Testis (tissue), 3 donors: ENCODE measurements around the gene DIAPH2. TPM values are rescaled to one million over a fixed set of nuclear protein-coding genes. Genes with fewer than 3 reads are reported as not detected.
"Not testable (repeated sequence)": the region's sequence is repeated elsewhere in the genome, so short reads cannot be mapped to it uniquely, and the experiment has no call there.

Source experiments
- DNase-seq: peaks from one replicate; pipeline ENCODE4 v3.0.0-alpha.2; 2019
- H3K27ac ChIP-seq, 2 donors: fragments of 200-600 bp; sonication (generic); one replicate each; pipeline ENCODE4 v1.5.1; 2019
- H3K27me3 ChIP-seq: fragments of 200-600 bp; sonication (generic); one replicate; pipeline ENCODE4 v1.5.1; 2019
- H3K36me3 ChIP-seq: fragments of 200-600 bp; sonication (generic); one replicate; pipeline ENCODE4 v1.5.1; 2017; ENCODE audit warnings: low read depth; ENCODE audit errors: missing control alignments
- H3K4me1 ChIP-seq: fragments of 200-600 bp; sonication (generic); one replicate; pipeline ENCODE4 v1.5.1; 2019
- H3K4me3 ChIP-seq, 2 donors: fragments of 200-600 bp; sonication (generic); one replicate each; pipeline ENCODE4 v1.5.1; 2017 to 2019
- H3K9me3 ChIP-seq: fragments of 200-600 bp; sonication (generic); one replicate; pipeline ENCODE4 v1.5.1; 2017
- POLR2A ChIP-seq: fragments of 450-650 bp; IDR thresholded peaks from one replicate; pipeline ENCODE4 v1.6.1; 2017; ENCODE audit warnings: antibody characterized with exemption, mild to moderate bottlenecking, moderate library complexity
- WGBS, 2 donors: methylation state at CpG; one replicate each; pipeline ENCODE4 v1.1.5; 2018; 5-methylcytosine and 5-hydroxymethylcytosine counted together
- intact Hi-C: fragments of 100-400 bp; cut with DNase I; formaldehyde crosslinking; loops from one replicate; pipeline ENCODE4 v1.15.1; 2023; ENCODE audit warnings: low total_unique reads
- polyA plus RNA-seq: library from polyadenylated mRNA; stranded (reverse); fragments of 350-450 nt; fragmentation: Illumina TruSeq; extraction: RNeasy Lipid Tissue Mini Kit (QIAGEN cat#74804); gene quantifications from one replicate; pipeline ENCODE4 v1.2.3, GENCODE V29; 2014; ENCODE audit warnings: low read depth, low replicate concordance; ENCODE audit not compliant: insufficient read depth
- total RNA-seq, 2 donors: library from RNA; depleted of rRNA; stranded (reverse); fragments of >200 nt; gene quantifications; one replicate each; pipeline ENCODE4 v1.2.3, GENCODE V29; 2016
- TF ChIP-seq, protein P1 (sequence below), 3 experiments: fragments of 450-650 bp in 2 of 3; fragments of 200-600 bp in 1 of 3; sonication (generic) in 1 of 3; IDR thresholded peaks; one replicate each; pipeline ENCODE4 v1.5.1; 2016 to 2019; ENCODE audit warnings: antibody characterized with exemption in 3 of 3, mild to moderate bottlenecking in 2 of 3, moderate library complexity in 1 of 3

DIAPH2 gene
- total and polyA plus RNA-seq, 3 donors from 2014 or later = 13.1 to 68.3 (median 67.4) TPM

DNA sequence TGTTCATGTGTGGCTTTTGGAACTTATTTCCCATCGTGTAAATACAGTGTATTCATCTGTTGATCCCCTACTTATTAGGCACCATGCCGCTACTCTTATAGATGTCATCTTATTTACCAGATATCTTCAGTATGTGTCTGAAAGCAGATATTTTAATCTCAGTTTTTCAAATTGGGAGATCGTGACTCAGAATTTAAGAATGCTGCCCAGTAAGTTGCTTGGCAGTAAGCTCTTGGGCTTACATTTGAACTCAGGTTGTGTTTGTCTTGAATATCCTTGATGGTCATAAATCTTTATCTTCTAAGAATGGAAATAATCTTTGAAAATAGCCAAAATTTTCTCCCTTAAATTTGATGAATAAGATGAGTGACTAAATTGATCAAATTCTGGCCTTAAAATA, 153.2 kb downstream of the DIAPH2 start:
- Histone ChIP-seq H3K27me3 (no peaks in the 10 kb centered on the region), H3K4me3 (no peak overlapping the region), H3K9me3 (no peaks in the 10 kb centered on the region), H3K36me3 (no peaks in the 10 kb centered on the region), H3K4me1 (no peaks in the 10 kb centered on the region), H3K27ac (no peak overlapping the region)
- no peak for DNase-seq
- 79 to 89% methylated on average over 3 of the region's 3 CpGs for WGBS, 2 donors
- TF ChIP-seq POLR2A = no peak
- TF ChIP-seq, protein P1, sequence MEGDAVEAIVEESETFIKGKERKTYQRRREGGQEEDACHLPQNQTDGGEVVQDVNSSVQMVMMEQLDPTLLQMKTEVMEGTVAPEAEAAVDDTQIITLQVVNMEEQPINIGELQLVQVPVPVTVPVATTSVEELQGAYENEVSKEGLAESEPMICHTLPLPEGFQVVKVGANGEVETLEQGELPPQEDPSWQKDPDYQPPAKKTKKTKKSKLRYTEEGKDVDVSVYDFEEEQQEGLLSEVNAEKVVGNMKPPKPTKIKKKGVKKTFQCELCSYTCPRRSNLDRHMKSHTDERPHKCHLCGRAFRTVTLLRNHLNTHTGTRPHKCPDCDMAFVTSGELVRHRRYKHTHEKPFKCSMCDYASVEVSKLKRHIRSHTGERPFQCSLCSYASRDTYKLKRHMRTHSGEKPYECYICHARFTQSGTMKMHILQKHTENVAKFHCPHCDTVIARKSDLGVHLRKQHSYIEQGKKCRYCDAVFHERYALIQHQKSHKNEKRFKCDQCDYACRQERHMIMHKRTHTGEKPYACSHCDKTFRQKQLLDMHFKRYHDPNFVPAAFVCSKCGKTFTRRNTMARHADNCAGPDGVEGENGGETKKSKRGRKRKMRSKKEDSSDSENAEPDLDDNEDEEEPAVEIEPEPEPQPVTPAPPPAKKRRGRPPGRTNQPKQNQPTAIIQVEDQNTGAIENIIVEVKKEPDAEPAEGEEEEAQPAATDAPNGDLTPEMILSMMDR (IDR thresholded peaks at IDR 0.05) = no peak
- intact Hi-C loops = no loop called here

DNA sequence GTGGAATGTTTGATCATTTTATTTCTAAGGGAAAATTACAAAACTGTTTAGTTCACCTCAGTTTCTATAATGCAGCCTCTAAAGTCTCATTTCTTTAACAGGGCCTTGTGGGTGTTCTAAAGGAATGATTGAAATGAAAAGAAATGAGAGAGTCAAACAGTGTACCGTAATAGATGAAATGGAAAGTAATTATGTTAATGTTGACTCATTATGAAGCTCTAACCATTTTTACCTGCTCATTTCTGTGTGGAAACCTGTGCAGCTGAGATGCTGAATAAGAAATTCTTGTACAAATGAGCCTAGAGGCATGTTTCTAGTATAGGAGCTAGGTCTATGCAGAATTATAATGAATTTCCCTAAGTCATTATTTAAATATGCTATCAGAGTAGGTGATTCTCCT, 153.9 kb downstream of the DIAPH2 start:
- DNase-seq = no peak
- Histone ChIP-seq H3K9me3 (no peaks in the 10 kb centered on the region), H3K4me1 (no peaks in the 10 kb centered on the region), H3K36me3 (no peaks in the 10 kb centered on the region), H3K4me3 (no peak overlapping the region), H3K27ac (no peak overlapping the region), H3K27me3 (no peaks in the 10 kb centered on the region)
- WGBS, 2 donors = 85 to 89% methylated on average over 1 of the region's 1 CpG
- intact Hi-C loops = no loop called here
- TF ChIP-seq, protein P1 (IDR thresholded peaks at IDR 0.05) = no peak
- TF ChIP-seq POLR2A = no peak

DNA sequence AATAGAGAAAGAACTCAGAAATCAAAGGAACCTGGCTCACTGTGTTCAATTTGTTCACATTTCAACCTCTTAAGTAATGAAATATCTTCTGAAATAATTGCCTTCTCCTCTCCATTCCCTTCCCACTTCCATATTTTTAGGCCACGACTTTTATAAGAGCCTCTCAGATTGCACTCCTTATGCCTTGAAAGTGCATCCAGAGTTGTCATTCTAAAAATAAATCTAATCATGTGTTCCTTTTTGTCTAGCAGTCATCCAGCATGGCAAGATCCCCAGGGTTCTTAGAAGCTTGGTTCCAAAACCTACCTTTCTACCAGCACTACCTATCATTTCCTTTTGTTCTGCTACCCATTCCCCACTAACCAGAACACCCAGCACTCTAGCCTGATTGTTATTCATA, 156.7 kb downstream of the DIAPH2 start:
- no peak overlapping the region for H3K4me3 ChIP-seq
- intact Hi-C loops = no loop called here
- no peaks in the 10 kb centered on the region for H3K4me1 ChIP-seq
- H3K9me3 ChIP-seq = no peaks in the 10 kb centered on the region
- TF ChIP-seq, protein P1 (IDR thresholded peaks at IDR 0.05) = no peak
- TF ChIP-seq POLR2A = no peak
- 67 to 79% methylated on average over 1 of the region's 1 CpG for WGBS, 2 donors
- H3K27ac ChIP-seq = no peak overlapping the region
- no peak for DNase-seq
- no peaks in the 10 kb centered on the region for H3K36me3 ChIP-seq
- H3K27me3 ChIP-seq = no peaks in the 10 kb centered on the region

DNA sequence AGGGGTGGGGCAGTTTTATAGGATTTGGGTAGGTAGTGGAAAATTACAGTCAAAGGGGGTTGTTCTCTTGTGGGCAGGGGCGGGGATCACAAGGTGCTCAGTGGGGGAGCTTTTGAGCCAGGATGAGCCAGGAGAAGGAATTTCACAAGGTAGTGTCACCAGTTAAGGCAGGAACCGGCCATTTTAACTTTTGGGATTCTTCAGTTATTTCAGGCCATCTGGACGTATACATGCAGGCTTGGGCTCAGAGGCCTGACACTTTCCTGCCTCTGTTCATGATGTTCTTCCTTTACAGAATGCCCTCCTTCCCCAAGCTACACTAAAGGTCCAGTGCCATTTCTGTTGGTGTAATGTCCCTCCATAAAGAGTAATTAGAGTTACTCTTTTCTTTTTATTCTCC, 157.2 kb downstream of the DIAPH2 start:
- H3K4me1 ChIP-seq, H3K27me3 ChIP-seq, intact Hi-C loops, H3K27ac ChIP-seq, H3K36me3 ChIP-seq, DNase-seq, H3K4me3 ChIP-seq, H3K9me3 ChIP-seq: not testable (repeated sequence)
- 84 to 90% methylated on average over 3 of the region's 3 CpGs for WGBS, 2 donors

DNA sequence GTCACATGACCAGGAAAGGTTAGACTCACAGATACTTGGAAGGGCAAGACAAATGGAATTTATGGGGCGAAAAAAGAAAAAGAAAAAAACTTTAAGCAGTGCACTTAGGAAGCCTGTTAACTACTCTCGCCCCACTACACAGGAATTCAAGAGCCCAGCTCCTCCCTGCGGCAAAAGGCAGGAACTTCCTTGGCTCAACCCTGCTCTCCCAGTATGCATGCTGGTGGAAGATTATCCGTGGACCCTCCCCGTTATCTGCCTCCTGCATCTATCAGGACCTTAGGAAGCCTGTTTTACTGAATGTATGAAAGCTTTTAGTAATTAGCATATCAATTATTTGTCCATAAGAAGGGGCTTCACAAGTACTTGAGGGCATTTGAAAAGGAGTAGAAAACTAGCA, 158.9 kb downstream of the DIAPH2 start:
- Histone ChIP-seq H3K9me3 (no peaks in the 10 kb centered on the region), H3K4me3 (no peak overlapping the region), H3K36me3 (no peaks in the 10 kb centered on the region), H3K27ac (no peak overlapping the region), H3K4me1 (no peaks in the 10 kb centered on the region), H3K27me3 (no peaks in the 10 kb centered on the region)
- TF ChIP-seq POLR2A = no peak
- TF ChIP-seq, protein P1 (IDR thresholded peaks at IDR 0.05) = no peak
- 63 to 85% methylated on average over 4 to 5 of the region's 5 CpGs for WGBS, 2 donors
- intact Hi-C loops = no loop called here
- DNase-seq = no peak
